Keratinocyte (primary cell): Measurements from ENCODE around the gene CIPC. TPM values are rescaled to one million over a fixed set of nuclear protein-coding genes. Genes with fewer than 3 reads are reported as not detected.

ENCODE experiments used
- DNase-seq: peaks from one replicate; pipeline ENCODE4 v3.0.0-alpha.2; 2011; ENCODE audit warnings: low read depth, missing footprints, low spot score
- FAIRE-seq: peaks from 2 replicates; lab custom pipeline; 2011; peaks lifted over from hg19 to GRCh38; lab: Jason Lieb, UNC
- H2AFZ ChIP-seq: 2 replicates; pipeline ENCODE4 v1.6.0; 2012; ENCODE audit warnings: low read length, control low read depth, inconsistent platforms; ENCODE audit not compliant: control insufficient read depth
- H3K27ac ChIP-seq: 2 replicates; pipeline ENCODE4 v1.5.1; 2011; ENCODE audit warnings: low read length; ENCODE audit not compliant: control insufficient read depth, insufficient read depth
- H3K27me3 ChIP-seq: 3 replicates; pipeline ENCODE4 v1.6.0; 2011; ENCODE audit warnings: low read length; ENCODE audit not compliant: control insufficient read depth, insufficient read depth; ENCODE audit errors: extremely low read depth
- H3K36me3 ChIP-seq, 2 experiments: 2 replicates in 1 of 2; 3 replicates in 1 of 2; pipeline ENCODE4 v1.5.1; 2011; ENCODE audit warnings: low read length in 2 of 2, mild to moderate bottlenecking in 1 of 2; ENCODE audit not compliant: control insufficient read depth in 2 of 2, insufficient read depth in 2 of 2; ENCODE audit errors: extremely low read depth in 1 of 2
- H3K4me1 ChIP-seq: 3 replicates; pipeline ENCODE4 v1.5.1; 2011; ENCODE audit warnings: low read length; ENCODE audit not compliant: control insufficient read depth, insufficient read depth; ENCODE audit errors: extremely low read depth
- H3K4me2 ChIP-seq: 3 replicates; pipeline ENCODE4 v1.6.0; 2011; ENCODE audit warnings: low read depth, low read length; ENCODE audit not compliant: control insufficient read depth, insufficient read depth; ENCODE audit errors: extremely low read depth
- H3K4me3 ChIP-seq, 3 experiments: fragments of 200-600 bp in 1 of 3; sonication (generic) in 1 of 3; 2 replicates in 2 of 3; 3 replicates in 1 of 3; pipeline ENCODE4 v1.5.1; 2011 to 2016; ENCODE audit warnings: low read length in 3 of 3, mild to moderate bottlenecking in 3 of 3, control low read depth in 2 of 3, inconsistent platforms in 1 of 3, low read depth in 1 of 3, mixed read lengths in 1 of 3, mixed run types in 1 of 3, moderate library complexity in 1 of 3; ENCODE audit not compliant: control insufficient read depth in 2 of 3, insufficient read depth in 2 of 3; ENCODE audit errors: extremely low read depth in 1 of 3
- H3K79me2 ChIP-seq: 2 replicates; pipeline ENCODE4 v1.6.0; 2012; ENCODE audit warnings: low read length; ENCODE audit not compliant: control insufficient read depth, insufficient read depth
- H3K9ac ChIP-seq: 3 replicates; pipeline ENCODE4 v1.6.0; 2011; ENCODE audit warnings: low read length; ENCODE audit not compliant: control insufficient read depth, insufficient read depth; ENCODE audit errors: extremely low read depth
- H3K9me1 ChIP-seq: 3 replicates; pipeline ENCODE4 v1.6.0; 2011; ENCODE audit warnings: low read length; ENCODE audit not compliant: control insufficient read depth, insufficient read depth; ENCODE audit errors: extremely low read depth
- H3K9me3 ChIP-seq: 2 replicates; pipeline ENCODE4 v1.5.1; 2012; ENCODE audit warnings: low read depth, low read length; ENCODE audit not compliant: control insufficient read depth
- H4K20me1 ChIP-seq: 3 replicates; pipeline ENCODE4 v1.6.0; 2011; ENCODE audit warnings: low read length; ENCODE audit not compliant: control insufficient read depth, insufficient read depth; ENCODE audit errors: extremely low read depth
- EZH2 ChIP-seq: IDR thresholded peaks from one replicate; pipeline ENCODE4 v1.6.1; 2012; ENCODE audit warnings: inconsistent platforms, mild to moderate bottlenecking, low read length, moderate library complexity
- dilution Hi-C: fragments of 300-500 bp; cut with MboI; formaldehyde crosslinking; loops from one replicate; pipeline ENCODE4 v1.7.0; 2020; ENCODE audit warnings: low sequenced_read_pairs; ENCODE audit not compliant: extremely low pct_ligation_motif_present
- polyA plus RNA-seq, 5 experiments: library from polyadenylated mRNA; depleted of rRNA in 3 of 5; stranded (reverse) in 3 of 5; stranded (forward) in 1 of 5; unstranded in 1 of 5; fragments of >200 nt; gene quantifications; 1 replicate in 1 of 5; 2 replicates in 3 of 5; 3 replicates in 1 of 5; pipeline versions ENCODE4 v1.2.1 to v1.2.3, GENCODE V29; 2011 to 2012; ENCODE audit warnings: missing spikeins in 2 of 5, low read depth in 1 of 5, low replicate concordance in 1 of 5
- TF ChIP-seq, protein P1 (sequence below), 3 experiments: IDR thresholded peaks in 1 of 3; conservative IDR thresholded peaks in 1 of 3; optimal IDR thresholded peaks in 1 of 3; 2 replicates in 2 of 3; 3 replicates in 1 of 3; pipeline versions ENCODE3 to v1.5.1; 2011; ENCODE audit warnings: low read length in 3 of 3, mild to moderate bottlenecking in 3 of 3, moderate library complexity in 2 of 3, control low read depth in 1 of 3, inconsistent platforms in 1 of 3; ENCODE audit not compliant: insufficient read depth in 2 of 3; ENCODE audit errors: extremely low read depth in 1 of 3

The CIPC gene
- polyA plus RNA-seq, 1 donor (not counting 4 experiments of a cell fraction or from before 2014, with no cell fraction given), result 13.2 TPM

DNA sequence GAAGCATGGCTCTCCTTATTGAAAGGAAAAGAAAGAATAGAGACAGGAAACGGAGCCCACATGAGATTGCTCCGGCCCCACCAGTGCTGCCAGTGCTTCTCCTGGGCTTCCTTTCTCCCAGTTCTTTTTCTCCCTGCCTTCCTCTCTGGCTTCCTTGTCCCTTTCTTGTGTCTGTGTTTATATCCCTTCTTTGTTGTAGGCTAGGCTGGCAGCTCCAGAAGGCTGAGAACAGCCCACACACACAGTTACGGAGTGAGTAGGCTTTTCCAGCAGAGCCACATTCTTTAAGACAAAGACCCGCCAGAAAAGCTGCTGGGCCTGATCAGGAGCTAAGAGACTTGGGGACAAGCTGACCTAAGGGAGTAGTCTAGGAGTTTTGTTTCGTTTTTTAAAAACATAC lies 13.0 kb downstream of the CIPC start:
- no peaks in the 10 kb centered on the region for H3K9me1 ChIP-seq
- DNase-seq (no peak), FAIRE-seq (no peak)
- H3K27ac ChIP-seq, result no peak overlapping the region
- no peak overlapping the region for H3K4me3 ChIP-seq
- H3K4me2 ChIP-seq, result peak overlapping the region; percentile 30
- H3K9me3 ChIP-seq, result no peaks in the 10 kb centered on the region
- H3K4me1 ChIP-seq, result peaks cover 5% of the 10 kb centered on the region
- no peaks in the 10 kb centered on the region for H4K20me1 ChIP-seq
- dilution Hi-C loops, result no loop called here
- H3K27me3 ChIP-seq, result no peaks in the 10 kb centered on the region
- no peak for TF ChIP-seq EZH2
- TF ChIP-seq, protein P1, sequence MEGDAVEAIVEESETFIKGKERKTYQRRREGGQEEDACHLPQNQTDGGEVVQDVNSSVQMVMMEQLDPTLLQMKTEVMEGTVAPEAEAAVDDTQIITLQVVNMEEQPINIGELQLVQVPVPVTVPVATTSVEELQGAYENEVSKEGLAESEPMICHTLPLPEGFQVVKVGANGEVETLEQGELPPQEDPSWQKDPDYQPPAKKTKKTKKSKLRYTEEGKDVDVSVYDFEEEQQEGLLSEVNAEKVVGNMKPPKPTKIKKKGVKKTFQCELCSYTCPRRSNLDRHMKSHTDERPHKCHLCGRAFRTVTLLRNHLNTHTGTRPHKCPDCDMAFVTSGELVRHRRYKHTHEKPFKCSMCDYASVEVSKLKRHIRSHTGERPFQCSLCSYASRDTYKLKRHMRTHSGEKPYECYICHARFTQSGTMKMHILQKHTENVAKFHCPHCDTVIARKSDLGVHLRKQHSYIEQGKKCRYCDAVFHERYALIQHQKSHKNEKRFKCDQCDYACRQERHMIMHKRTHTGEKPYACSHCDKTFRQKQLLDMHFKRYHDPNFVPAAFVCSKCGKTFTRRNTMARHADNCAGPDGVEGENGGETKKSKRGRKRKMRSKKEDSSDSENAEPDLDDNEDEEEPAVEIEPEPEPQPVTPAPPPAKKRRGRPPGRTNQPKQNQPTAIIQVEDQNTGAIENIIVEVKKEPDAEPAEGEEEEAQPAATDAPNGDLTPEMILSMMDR (optimal IDR thresholded peaks at IDR 0.05 in 1 of 3, IDR thresholded peaks at IDR 0.05 in 1 of 3, conservative IDR thresholded peaks at IDR 0.05 in 1 of 3; ENCODE audit: extremely low read depth in 1 of 3, insufficient read depth in 2 of 3, low read length in 3 of 3), result no peak
- no peaks in the 10 kb centered on the region for H3K79me2 ChIP-seq
- H3K9ac ChIP-seq, result no peak overlapping the region
- peak overlapping the region; percentile 13 for H2AFZ ChIP-seq
- peaks cover 13 to 19% of the 10 kb centered on the region in 2 experiments for H3K36me3 ChIP-seq

DNA sequence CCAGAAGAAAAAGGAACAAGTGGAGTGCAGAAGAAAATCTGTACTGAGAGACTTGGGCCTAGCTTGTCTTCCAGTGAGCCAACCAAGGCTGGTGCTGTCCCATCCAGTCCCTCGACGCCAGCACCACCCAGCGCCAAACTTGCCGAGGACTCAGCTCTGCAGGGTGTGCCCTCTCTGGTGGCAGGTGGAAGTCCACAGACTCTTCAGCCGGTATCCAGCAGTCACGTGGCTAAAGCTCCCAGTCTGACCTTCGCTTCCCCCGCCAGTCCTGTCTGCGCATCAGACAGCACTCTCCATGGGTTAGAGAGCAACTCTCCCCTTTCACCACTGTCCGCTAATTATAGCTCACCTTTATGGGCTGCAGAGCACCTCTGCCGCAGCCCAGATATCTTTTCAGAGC lies 15.6 kb downstream of the CIPC start:
- Histone ChIP-seq H3K4me3 (no peak overlapping the region), H3K9ac (no peak overlapping the region), H3K79me2 (no peaks in the 10 kb centered on the region), H3K27ac (no peak overlapping the region), H3K4me1 (peaks cover 5% of the 10 kb centered on the region), H3K36me3 (peaks cover 9 to 24% of the 10 kb centered on the region in 2 experiments), H4K20me1 (no peaks in the 10 kb centered on the region), H3K27me3 (no peaks in the 10 kb centered on the region), H2AFZ (no peak overlapping the region), H3K4me2 (no peak overlapping the region), H3K9me1 (no peaks in the 10 kb centered on the region), H3K9me3 (no peaks in the 10 kb centered on the region)
- FAIRE-seq (no peak), DNase-seq (no peak)
- dilution Hi-C loops, result no loop called here
- TF ChIP-seq EZH2, result no peak
- TF ChIP-seq, protein P1 (optimal IDR thresholded peaks at IDR 0.05 in 1 of 3, IDR thresholded peaks at IDR 0.05 in 1 of 3, conservative IDR thresholded peaks at IDR 0.05 in 1 of 3; ENCODE audit: extremely low read depth in 1 of 3, insufficient read depth in 2 of 3, low read length in 3 of 3), result no peak
